ENCODE measurements around the gene ZNF45.

GRCh38 chr19:43880483-43880882 is 54.6 kb downstream of the ZNF45 start:
- no peak for TF ChIP-seq CTCF (IDR thresholded peaks at IDR 0.05)
- TF ChIP-seq ESRRA (CRISPR knock-in tag; IDR thresholded peaks at IDR 0.05; ENCODE audit: borderline replicate concordance) = no peak
- TF ChIP-seq STAT6 (CRISPR knock-in tag; conservative IDR thresholded peaks at IDR 0.05; ENCODE audit: low read depth) = no peak
- TF ChIP-seq IRF2 (CRISPR knock-in tag; IDR thresholded peaks at IDR 0.05; ENCODE audit: borderline replicate concordance, low read depth) = no peak
- no peak for TF ChIP-seq E2F5 (CRISPR knock-in tag; IDR thresholded peaks at IDR 0.05)
- TF ChIP-seq SP1 (CRISPR knock-in tag; conservative IDR thresholded peaks at IDR 0.05) = no peak

Measured in WTC11 (cell line).